Endothelial cell of umbilical vein (primary cell): Measurements from ENCODE around the gene USE1. TPM values are rescaled to one million over a fixed set of nuclear protein-coding genes. Genes with fewer than 3 reads are reported as not detected.

Experiments used
- BruUV-seq: library from RNA; stranded (reverse); fragments of 400-500 nt; replicated peaks from 2 replicates; lab custom pipeline; 2021; lab: Mats Ljungman, UMichigan
- CTCF ChIA-PET: fragments of 300-600, 350-600 bp; sonication (Branson Sonifier 250); formaldehyde crosslinking; loops from one replicate; lab custom pipeline; 2021; ENCODE audit warnings: antibody characterized with exemption, inconsistent platforms; lab: Charles Lee
- POLR2A ChIA-PET: fragments of 300-600, 350-600 bp; sonication (Branson Sonifier 250); formaldehyde crosslinking; loops from one replicate; lab custom pipeline; 2021; ENCODE audit warnings: antibody characterized with exemption, inconsistent platforms; lab: Charles Lee
- DNase-seq: peaks from one replicate; pipeline ENCODE4 v3.0.0-alpha.2; 2011; ENCODE audit warnings: low read depth, low spot score
- FAIRE-seq: peaks from 2 replicates; lab custom pipeline; 2011; peaks lifted over from hg19 to GRCh38; lab: Jason Lieb, UNC
- H2AFZ ChIP-seq: 2 replicates; pipeline ENCODE4 v1.6.0; 2012; ENCODE audit warnings: low read depth, low read length, control low read depth, inconsistent platforms
- H3K27ac ChIP-seq: 2 replicates; pipeline ENCODE4 v1.5.1; 2011; ENCODE audit warnings: low read depth, mild to moderate bottlenecking, control low read depth, low read length, moderate library complexity; ENCODE audit not compliant: insufficient read depth
- H3K27me3 ChIP-seq, 2 experiments: 2 replicates each; pipeline versions ENCODE4 v1.6.0 to v1.6.1; 2011; ENCODE audit warnings: low read length in 2 of 2, mixed read lengths in 1 of 2; ENCODE audit not compliant: control insufficient read depth in 2 of 2, insufficient read depth in 2 of 2
- H3K36me3 ChIP-seq, 2 experiments: 2 replicates in 1 of 2; 3 replicates in 1 of 2; pipeline ENCODE4 v1.5.1; 2011; ENCODE audit warnings: low read length in 2 of 2, mild to moderate bottlenecking in 1 of 2, moderate library complexity in 1 of 2; ENCODE audit not compliant: control insufficient read depth in 2 of 2, insufficient read depth in 2 of 2; ENCODE audit errors: extremely low read depth in 1 of 2
- H3K4me1 ChIP-seq: 3 replicates; pipeline ENCODE4 v1.5.1; 2011; ENCODE audit warnings: mild to moderate bottlenecking, low read length; ENCODE audit not compliant: control insufficient read depth, insufficient read depth; ENCODE audit errors: extremely low read depth
- H3K4me2 ChIP-seq: 2 replicates; pipeline ENCODE4 v1.6.1; 2011; ENCODE audit warnings: low read length, control low read depth, mixed read lengths; ENCODE audit not compliant: insufficient read depth
- H3K4me3 ChIP-seq, 3 experiments: fragments of 200-600 bp in 1 of 3; sonication (generic), shearing (Covaris generic) in 1 of 3; replicated peaks in 1 of 3; 2 replicates each; pipeline ENCODE4 v1.5.1; 2011 to 2016; ENCODE audit warnings: control low read depth in 3 of 3, low read length in 3 of 3, mild to moderate bottlenecking in 2 of 3, inconsistent platforms in 1 of 3, low read depth in 1 of 3, moderate library complexity in 1 of 3; ENCODE audit not compliant: insufficient read depth in 1 of 3
- H3K79me2 ChIP-seq: 2 replicates; pipeline ENCODE4 v1.6.0; 2012; ENCODE audit warnings: low read length, inconsistent platforms; ENCODE audit not compliant: control insufficient read depth, insufficient read depth
- H3K9ac ChIP-seq: replicated peaks from 2 replicates; pipeline ENCODE3; 2011; ENCODE audit warnings: low read length, control low read depth; ENCODE audit not compliant: insufficient read depth; ENCODE audit errors: extremely low read depth
- H3K9me1 ChIP-seq: replicated peaks from 3 replicates; pipeline ENCODE4 v1.6.0; 2011; ENCODE audit warnings: mild to moderate bottlenecking, low read length; ENCODE audit not compliant: control insufficient read depth, insufficient read depth; ENCODE audit errors: extremely low read depth
- H3K9me3 ChIP-seq: replicated peaks from 2 replicates; pipeline ENCODE4 v1.5.1; 2012; ENCODE audit warnings: low read length, inconsistent platforms; ENCODE audit not compliant: control insufficient read depth, insufficient read depth
- H4K20me1 ChIP-seq: replicated peaks from 2 replicates; pipeline ENCODE3; 2011; ENCODE audit warnings: mild to moderate bottlenecking, low read length; ENCODE audit not compliant: control insufficient read depth, insufficient read depth; ENCODE audit errors: extremely low read depth
- CTCF ChIP-seq, 2 donors: IDR thresholded peaks; 1 replicate in 1 of 2; 2 replicates in 1 of 2; pipeline ENCODE4 v1.5.1; 2011; ENCODE audit warnings: low read length in 2 of 2, mild to moderate bottlenecking in 2 of 2, moderate library complexity in 2 of 2, control low read depth in 1 of 2, inconsistent platforms in 1 of 2, low read depth in 1 of 2; ENCODE audit not compliant: insufficient read depth in 1 of 2; ENCODE audit errors: extremely low read depth in 1 of 2
- EZH2 ChIP-seq: IDR thresholded peaks from 2 replicates; pipeline ENCODE4 v1.6.1; 2012; ENCODE audit warnings: borderline replicate concordance, low read depth, mild to moderate bottlenecking, moderate library complexity, low read length, inconsistent platforms; ENCODE audit not compliant: severe bottlenecking
- FOS ChIP-seq: IDR thresholded peaks from 2 replicates; pipeline ENCODE4 v1.6.1; 2011; ENCODE audit warnings: mild to moderate bottlenecking, low read length, moderate library complexity, borderline replicate concordance; ENCODE audit not compliant: insufficient read depth
- GATA2 ChIP-seq: IDR thresholded peaks from 2 replicates; pipeline ENCODE4 v1.7.0; 2011; ENCODE audit warnings: low read depth, mild to moderate bottlenecking, moderate library complexity, mixed read lengths, low read length; ENCODE audit not compliant: insufficient read length, insufficient read depth
- JUN ChIP-seq: IDR thresholded peaks from 2 replicates; pipeline ENCODE4 v1.6.1; 2011; ENCODE audit warnings: borderline replicate concordance, low read depth; ENCODE audit not compliant: insufficient read length, insufficient read depth
- MAX ChIP-seq: IDR thresholded peaks from 2 replicates; pipeline ENCODE4 v1.6.1; 2011; ENCODE audit not compliant: insufficient read depth, insufficient read length
- MYC ChIP-seq: IDR thresholded peaks from one replicate; pipeline ENCODE4 v1.6.1; 2011; ENCODE audit warnings: mild to moderate bottlenecking, low read depth, low read length
- POLR2A ChIP-seq: IDR thresholded peaks from 2 replicates; pipeline ENCODE4 v1.6.1; 2012; ENCODE audit warnings: low read depth, mild to moderate bottlenecking, control low read depth, low read length
- POLR2AphosphoS5 ChIP-seq: IDR thresholded peaks from 2 replicates; pipeline ENCODE4 v1.6.1; 2012; ENCODE audit warnings: low read depth, mild to moderate bottlenecking, control low read depth, low read length, moderate library complexity; ENCODE audit not compliant: insufficient read depth
- dilution Hi-C: fragments of 300-500 bp; cut with MboI; formaldehyde crosslinking; loops from one replicate; pipeline ENCODE4 v1.15.0; 2019; ENCODE audit warnings: low sequenced_read_pairs; ENCODE audit not compliant: extremely low pct_ligation_motif_present
- intact Hi-C: fragments of 100-400 bp; cut with micrococcal nuclease; formaldehyde crosslinking; loops from one replicate; pipeline ENCODE4 v1.10.0; 2022
- polyA plus RNA-seq, 4 experiments: library from polyadenylated mRNA; depleted of rRNA in 3 of 4; stranded (reverse) in 3 of 4; unstranded in 1 of 4; fragments of >200 nt; gene quantifications; 2 replicates each; pipeline versions ENCODE4 v1.2.1 to v1.2.3, GENCODE V29; 2011 to 2012; ENCODE audit warnings: missing spikeins in 1 of 4
- total RNA-seq: library from RNA; stranded (reverse); gene quantifications from 2 replicates; pipeline ENCODE4 v1.2.3, GENCODE V29; 2021

USE1 gene
- total and polyA plus RNA-seq, 2 donors (not counting 3 experiments of a cell fraction or from before 2014, with no cell fraction given) = 21.3 to 27.6 TPM

- ChIA-PET CTCF (interaction anchor here (0.5 to 1.6 kb wide), 3 partner anchors 8 to 52 kb away, joined by 3 to 6 read pairs (median 4); no protein-coding TSS in a partner anchor), POLR2A (no interaction called here)
- DNase-seq (no peak), FAIRE-seq (no peak)
- H3K4me1 ChIP-seq = peaks cover 10% of the 10 kb centered on the region
- no peaks in the 10 kb centered on the region for H3K27me3 ChIP-seq
- dilution Hi-C loops (no loop called here), intact Hi-C loops (no loop called here)
- TF ChIP-seq JUN (no peak), EZH2 (no peak), FOS (no peak), POLR2AphosphoS5 (no peak)
- H3K27ac ChIP-seq = no peak overlapping the region
- H3K79me2 ChIP-seq = peaks cover 27% of the 10 kb centered on the region
- no peak overlapping the region for H3K4me3 ChIP-seq
- peaks cover 0 to 4% of the 10 kb centered on the region in 2 experiments for H3K36me3 ChIP-seq
- H3K4me2 ChIP-seq = no peak overlapping the region
- no peaks in the 10 kb centered on the region for H4K20me1 ChIP-seq
- H3K9ac ChIP-seq = no peak overlapping the region
- H3K9me3 ChIP-seq = no peaks in the 10 kb centered on the region
- H2AFZ ChIP-seq = no peak overlapping the region
- H3K9me1 ChIP-seq = no peaks in the 10 kb centered on the region
- BruUV-seq = no TSS peak
These were observed 25.8 kb downstream of the USE1 start for GRCh38 chr19:17240826-17241399.

DNA sequence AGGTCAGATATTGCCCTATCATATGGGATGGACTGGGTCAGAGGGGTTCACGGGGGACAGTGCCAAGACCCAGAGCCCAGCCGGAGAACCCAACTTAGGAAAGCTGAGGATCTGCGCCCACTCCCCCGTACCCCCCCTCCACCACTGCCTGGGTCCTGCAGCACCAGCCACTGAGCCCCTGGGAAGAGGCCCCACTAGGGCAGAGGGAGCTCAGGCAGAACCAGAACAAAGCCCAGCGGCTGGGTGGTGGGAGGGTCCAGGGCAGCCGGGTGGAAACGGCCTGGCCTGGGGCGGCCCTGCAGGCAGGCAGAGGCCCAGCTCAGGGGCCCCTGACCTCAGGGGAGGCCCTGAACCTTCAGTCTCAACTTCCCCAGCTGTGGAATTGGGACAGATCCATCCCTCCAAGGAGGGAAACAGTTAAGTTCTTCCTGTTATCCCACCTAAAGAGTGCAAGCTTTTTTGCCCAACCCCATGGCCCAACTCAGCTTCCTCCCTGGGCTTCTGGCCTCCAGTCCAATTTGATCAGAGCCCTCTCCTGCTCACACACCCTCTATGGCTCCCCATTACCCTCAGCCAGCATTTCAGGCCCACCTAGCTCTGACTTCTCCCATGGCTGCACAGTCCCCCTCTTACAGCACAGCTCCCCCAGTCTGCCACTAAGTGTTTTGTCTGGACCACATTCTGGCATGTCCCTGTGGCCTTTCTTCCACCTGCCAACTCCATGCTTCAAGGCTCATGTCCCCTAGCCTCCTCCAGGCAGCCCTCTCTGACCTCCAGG is 27.5 kb downstream of the USE1 start:
- Histone ChIP-seq H4K20me1 (no peaks in the 10 kb centered on the region), H3K4me1 (peaks cover 20% of the 10 kb centered on the region), H3K4me3 (no peak overlapping the region), H3K4me2 (no peak overlapping the region), H3K9me1 (no peaks in the 10 kb centered on the region), H3K27me3 (no peaks in the 10 kb centered on the region), H3K9me3 (no peaks in the 10 kb centered on the region), H3K36me3 (peaks cover 0 to 4% of the 10 kb centered on the region in 2 experiments), H3K79me2 (peaks cover 27% of the 10 kb centered on the region), H2AFZ (no peak overlapping the region), H3K9ac (no peak overlapping the region), H3K27ac (no peak overlapping the region)
- no peak for DNase-seq
- ChIA-PET POLR2A (no interaction called here), CTCF (interaction anchor here (0.9 to 1.7 kb wide), 4 partner anchors 16 to 37 kb away, joined by 3 to 8 read pairs (median 4); partner anchors contain the start of gene OCEL1)
- no TSS peak for BruUV-seq
- dilution Hi-C loops = no loop called here
- TF ChIP-seq MYC = no peak
- TF ChIP-seq CTCF (IDR thresholded peaks at IDR 0.05; ENCODE audit: extremely low read depth in 1 of 2, insufficient read depth in 1 of 2, low read depth in 1 of 2, low read length in 2 of 2) = no peak
- no peak for TF ChIP-seq POLR2AphosphoS5
- no peak for TF ChIP-seq JUN
- TF ChIP-seq FOS = no peak
- no peak for TF ChIP-seq POLR2A
- no peak for TF ChIP-seq MAX
- TF ChIP-seq GATA2 = no peak
- TF ChIP-seq EZH2 = no peak
- intact Hi-C loops = no loop called here
- FAIRE-seq = no peak
